ENCODE data around the gene RGL1.

DNA sequence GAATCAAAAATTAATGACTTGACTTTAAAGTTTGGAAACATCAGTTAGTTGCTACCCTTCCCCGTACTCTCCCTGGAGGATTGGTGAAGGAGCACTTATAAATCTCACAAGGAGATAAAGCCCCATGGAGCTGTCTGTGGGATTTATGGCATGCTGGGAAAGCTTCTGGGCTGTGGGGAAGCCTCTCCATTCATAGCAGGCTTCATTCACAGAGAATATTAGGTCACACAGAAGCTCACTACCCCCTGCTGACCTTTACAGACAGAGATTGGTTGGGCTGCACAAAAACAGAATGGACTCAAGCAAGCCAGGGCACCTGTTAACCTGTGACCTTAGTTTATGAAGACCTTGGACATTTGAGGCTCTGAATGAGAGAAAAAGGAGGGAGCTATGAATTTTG, 32.1 kb downstream of the RGL1 start:
- TF ChIP-seq, protein P1, sequence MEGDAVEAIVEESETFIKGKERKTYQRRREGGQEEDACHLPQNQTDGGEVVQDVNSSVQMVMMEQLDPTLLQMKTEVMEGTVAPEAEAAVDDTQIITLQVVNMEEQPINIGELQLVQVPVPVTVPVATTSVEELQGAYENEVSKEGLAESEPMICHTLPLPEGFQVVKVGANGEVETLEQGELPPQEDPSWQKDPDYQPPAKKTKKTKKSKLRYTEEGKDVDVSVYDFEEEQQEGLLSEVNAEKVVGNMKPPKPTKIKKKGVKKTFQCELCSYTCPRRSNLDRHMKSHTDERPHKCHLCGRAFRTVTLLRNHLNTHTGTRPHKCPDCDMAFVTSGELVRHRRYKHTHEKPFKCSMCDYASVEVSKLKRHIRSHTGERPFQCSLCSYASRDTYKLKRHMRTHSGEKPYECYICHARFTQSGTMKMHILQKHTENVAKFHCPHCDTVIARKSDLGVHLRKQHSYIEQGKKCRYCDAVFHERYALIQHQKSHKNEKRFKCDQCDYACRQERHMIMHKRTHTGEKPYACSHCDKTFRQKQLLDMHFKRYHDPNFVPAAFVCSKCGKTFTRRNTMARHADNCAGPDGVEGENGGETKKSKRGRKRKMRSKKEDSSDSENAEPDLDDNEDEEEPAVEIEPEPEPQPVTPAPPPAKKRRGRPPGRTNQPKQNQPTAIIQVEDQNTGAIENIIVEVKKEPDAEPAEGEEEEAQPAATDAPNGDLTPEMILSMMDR (IDR thresholded peaks at IDR 0.05), result no peak
- no peak for TF ChIP-seq EP300 (IDR thresholded peaks at IDR 0.05; ENCODE audit: low read depth)
- no peak for TF ChIP-seq POLR2A (IDR thresholded peaks at IDR 0.05)
